ENCODE results near the gene P2RX1.

The P2RX1 gene

GRCh38 chr17:3921502-3922319 is 5.4 kb upstream of the P2RX1 start:
- no peak for TF ChIP-seq CTCF (conservative IDR thresholded peaks at IDR 0.05)
- H3K27ac ChIP-seq, result no peak overlapping the region

- H3K27ac ChIP-seq, result no peak overlapping the region
- TF ChIP-seq CTCF (conservative IDR thresholded peaks at IDR 0.05), result no peak
Observed at GRCh38 chr17:3921006-3921405, 4.7 kb upstream of the P2RX1 start.

GRCh38 chr17:3919123-3919624 is 2.9 kb upstream of the P2RX1 start:
- no peak for TF ChIP-seq CTCF (conservative IDR thresholded peaks at IDR 0.05)
- H3K27ac ChIP-seq, result no peak overlapping the region

GRCh38 chr17:3918372-3919122 is 2.3 kb upstream of the P2RX1 start:
- no peak overlapping the region for H3K27ac ChIP-seq
- TF ChIP-seq CTCF (conservative IDR thresholded peaks at IDR 0.05), result no peak

- TF ChIP-seq CTCF (conservative IDR thresholded peaks at IDR 0.05), result no peak
- H3K27ac ChIP-seq, result no peak overlapping the region
Observed at GRCh38 chr17:3917391-3917931, 1.2 kb upstream of the P2RX1 start.

GRCh38 chr17:3916825-3917224 is 560 bp upstream of the P2RX1 start:
- H3K27ac ChIP-seq, result no peak overlapping the region
- TF ChIP-seq CTCF (conservative IDR thresholded peaks at IDR 0.05), result no peak

GRCh38 chr17:3915581-3915994 is 677 bp downstream of the P2RX1 start:
- H3K27ac ChIP-seq, result no peak overlapping the region
- TF ChIP-seq CTCF (conservative IDR thresholded peaks at IDR 0.05), result no peak

Data from VCaP (cell line).